Measurements from ENCODE around the gene CPVL.

DNA sequence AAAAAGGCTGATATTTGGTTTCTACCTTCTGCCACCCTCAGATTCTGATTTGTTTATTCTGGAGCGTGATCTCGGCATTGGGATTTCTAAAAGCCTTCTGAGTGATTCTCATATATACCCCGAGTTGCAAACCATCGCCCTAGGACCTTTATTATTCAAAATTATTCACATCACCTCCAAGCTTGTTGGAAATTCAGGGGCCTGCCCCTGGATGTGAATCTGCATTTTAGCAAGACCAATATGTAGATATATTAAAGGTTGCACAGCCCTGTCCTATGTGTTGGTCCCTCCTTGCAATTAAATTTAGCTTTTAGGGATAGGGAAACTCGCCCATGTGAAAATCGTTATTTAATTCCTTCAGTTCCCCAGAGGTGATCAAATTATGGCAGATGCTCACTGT lies 39.3 kb upstream of the CPVL start:
- TF ChIP-seq POLR2A (IDR thresholded peaks at IDR 0.05; ENCODE audit: low read length) (no peak), GATA1 (IDR thresholded peaks at IDR 0.05; ENCODE audit: low read depth, low read length) (no peak)

Measured in erythroblast (primary cell).